Activated CD8-positive, alpha-beta T cell treated with anti-CD3 and anti-CD28 coated beads for 36 hours (primary cell): ENCODE data around the gene VRK1. TPM values are rescaled to one million over a fixed set of nuclear protein-coding genes. Genes with fewer than 3 reads are reported as not detected.

Source experiments
- ATAC-seq: fragments of 200-7000 bp; cut with Tn5 transposase; one replicate; pipeline ENCODE4 v1.10.0; 2021; ENCODE audit warnings: mild to moderate bottlenecking, moderate library complexity
- CTCF ChIA-PET: fragments of 350-600 bp; sonication (Branson Sonifier 250); formaldehyde crosslinking; loops from one replicate; lab custom pipeline; 2021; ENCODE audit warnings: antibody characterized with exemption; lab: Charles Lee
- POLR2A ChIA-PET: fragments of 350-600 bp; sonication (Branson Sonifier 250); formaldehyde crosslinking; loops from one replicate; lab custom pipeline; 2021; ENCODE audit warnings: antibody characterized with exemption; lab: Charles Lee
- DNase-seq: peaks from one replicate; pipeline ENCODE4 v3.0.0-alpha.2; 2020
- H3K27ac Mint-ChIP-seq: one replicate; pipeline ENCODE4 v1.8.0; 2021; ENCODE audit warnings: mild to moderate bottlenecking, mixed read lengths
- H3K27me3 Mint-ChIP-seq: one replicate; pipeline ENCODE4 v1.8.0; 2021; ENCODE audit warnings: mixed read lengths
- H3K36me3 Mint-ChIP-seq: one replicate; pipeline ENCODE4 v1.8.0; 2021; ENCODE audit warnings: low read depth, mixed read lengths
- H3K4me1 Mint-ChIP-seq: one replicate; pipeline ENCODE4 v1.8.0; 2021; ENCODE audit warnings: low read depth, mixed read lengths
- H3K4me3 Mint-ChIP-seq: one replicate; pipeline ENCODE4 v1.8.0; 2021; ENCODE audit warnings: mild to moderate bottlenecking, moderate library complexity, mixed read lengths
- H3K9me3 Mint-ChIP-seq: one replicate; pipeline ENCODE4 v1.8.0; 2021; ENCODE audit warnings: mixed read lengths
- CTCF ChIP-seq: fragments of 200-600 bp; IDR thresholded peaks from one replicate; pipeline ENCODE4 v1.8.0; 2022; ENCODE audit warnings: antibody characterized with exemption, mild to moderate bottlenecking
- intact Hi-C: fragments of 100-400 bp; cut with micrococcal nuclease; formaldehyde crosslinking; loops from one replicate; pipeline ENCODE4 v1.10.0; 2022
- total RNA-seq, 2 experiments: library from RNA; stranded (reverse); gene quantifications; one replicate each; pipeline ENCODE4 v1.2.3, GENCODE V29; 2021

VRK1 gene
- total RNA-seq, 2 experiments from 2014 or later: 80.8 to 82.4 TPM

GRCh38 chr14:96847451-96847850, 50.3 kb downstream of the VRK1 start:
- ATAC-seq (no peak), DNase-seq (no peak)
- TF ChIP-seq CTCF: no peak
- Mint-ChIP-seq H3K4me3 (no peak overlapping the region), H3K27me3 (no peaks in the 10 kb centered on the region), H3K36me3 (peaks cover 46% of the 10 kb centered on the region), H3K27ac (no peak overlapping the region), H3K9me3 (no peaks in the 10 kb centered on the region), H3K4me1 (peaks cover 15% of the 10 kb centered on the region)
- ChIA-PET POLR2A (interaction anchor here (1.0 kb wide), 1 partner anchor 16 kb away, joined by 3 read pairs; no protein-coding TSS in a partner anchor), CTCF (no interaction called here)
- intact Hi-C loops: no loop called here

GRCh38 chr14:96848011-96848410, 50.8 kb downstream of the VRK1 start:
- ATAC-seq (no peak), DNase-seq (no peak)
- POLR2A ChIA-PET: interaction anchor here (1.0 kb wide), 1 partner anchor 15 kb away, joined by 3 read pairs; no protein-coding TSS in a partner anchor
- H3K9me3 Mint-ChIP-seq: no peaks in the 10 kb centered on the region
- H3K27ac Mint-ChIP-seq: no peak overlapping the region
- intact Hi-C loops: no loop called here
- H3K36me3 Mint-ChIP-seq: peaks cover 44% of the 10 kb centered on the region
- no peak for TF ChIP-seq CTCF
- no peaks in the 10 kb centered on the region for H3K27me3 Mint-ChIP-seq
- H3K4me3 Mint-ChIP-seq: no peak overlapping the region
- CTCF ChIA-PET: no interaction called here
- H3K4me1 Mint-ChIP-seq: peaks cover 19% of the 10 kb centered on the region

GRCh38 chr14:96849733-96850132, 52.6 kb downstream of the VRK1 start:
- Mint-ChIP-seq H3K27me3 (no peaks in the 10 kb centered on the region), H3K27ac (no peak overlapping the region), H3K4me1 (peaks cover 19% of the 10 kb centered on the region), H3K4me3 (no peak overlapping the region), H3K9me3 (no peaks in the 10 kb centered on the region), H3K36me3 (peaks cover 49% of the 10 kb centered on the region)
- ATAC-seq (no peak), DNase-seq (no peak)
- ChIA-PET CTCF (interaction anchor here (0.9 kb wide), 2 partner anchors 10 to 17 kb away, joined by 3 read pairs; no protein-coding TSS in a partner anchor), POLR2A (interaction anchor here (1.4 kb wide), 1 partner anchor 24 kb away, joined by 3 read pairs; no protein-coding TSS in a partner anchor)
- intact Hi-C loops: no loop called here
- no peak for TF ChIP-seq CTCF

GRCh38 chr14:96851694-96852381, 54.7 kb downstream of the VRK1 start:
- peak overlapping the region; percentile 40 for H3K27ac Mint-ChIP-seq
- H3K4me3 Mint-ChIP-seq: no peak overlapping the region
- peaks cover 19% of the 10 kb centered on the region for H3K4me1 Mint-ChIP-seq
- H3K27me3 Mint-ChIP-seq: no peaks in the 10 kb centered on the region
- ATAC-seq (peak; percentile 67), DNase-seq (no peak)
- peaks cover 51% of the 10 kb centered on the region for H3K36me3 Mint-ChIP-seq
- H3K9me3 Mint-ChIP-seq: no peaks in the 10 kb centered on the region
- ChIA-PET POLR2A (no interaction called here), CTCF (interaction anchor here (0.8 to 2.2 kb wide), 9 partner anchors 8 to 95 kb away, joined by 3 to 16 read pairs (median 6); no protein-coding TSS in a partner anchor)
- intact Hi-C loops: no loop called here
- TF ChIP-seq CTCF: no peak

- ATAC-seq: peak; percentile 51
- H3K36me3 Mint-ChIP-seq: peaks cover 49% of the 10 kb centered on the region
Measured at GRCh38 chr14:96852823-96853422, 55.7 kb downstream of the VRK1 start.

More at GRCh38 chr14:96852823-96853422, 55.7 kb downstream of the VRK1 start:
- Mint-ChIP-seq H3K4me1 (peaks cover 19% of the 10 kb centered on the region), H3K4me3 (no peak overlapping the region), H3K27me3 (no peaks in the 10 kb centered on the region), H3K9me3 (no peaks in the 10 kb centered on the region), H3K27ac (no peak overlapping the region)
- DNase-seq: no peak
- intact Hi-C loops: no loop called here
- ChIA-PET CTCF (interaction anchor here (0.6 to 2.2 kb wide), 18 partner anchors 9 to 269 kb away, joined by 3 to 16 read pairs (median 3); partner anchors contain the start of gene VRK1), POLR2A (interaction anchor here (0.6 to 1.4 kb wide), 2 partner anchors 40 to 56 kb away, joined by 3 read pairs; partner anchors contain the start of gene VRK1)
- TF ChIP-seq CTCF: peak; percentile 75
